ENCODE results near the gene STIM2. TPM values are rescaled to one million over a fixed set of nuclear protein-coding genes. Genes with fewer than 3 reads are reported as not detected.
A peak's percentile ranks its signal among the peaks of the same experiment; 100 is the strongest.

Gene STIM2
- total and polyA plus RNA-seq, 2 of the 4 experiments (the other 2 are of a cell fraction) = 16.1 to 27.6 TPM

GRCh38 chr4:26964512-26964911, 103.9 kb downstream of the STIM2 start:
- Histone ChIP-seq H3K4me3 (ENCODE audit: insufficient read depth, low read depth, low read length) (no peak overlapping the region), H4K8ac (ENCODE audit: low read depth in 2 of 2, low read length in 2 of 2) (no peak overlapping the region), H3K56ac (ENCODE audit: extremely low read depth, insufficient read depth, low read length) (no peak overlapping the region), H2AFZ (replicated peaks; ENCODE audit: low read length, poor library complexity) (no peak overlapping the region), H4K91ac (ENCODE audit: insufficient read depth, low read depth, low read length) (no peak overlapping the region), H3K4ac (ENCODE audit: low read depth, low read length) (no peak overlapping the region), H3K18ac (ENCODE audit: low read depth, low read length) (no peak overlapping the region), H3K36me3 (ENCODE audit: control insufficient read depth, insufficient read depth, low read length) (no peaks in the 10 kb centered on the region), H3K23ac (ENCODE audit: low read depth, low read length) (no peak overlapping the region), H3K9me1 (ENCODE audit: insufficient read depth, low read length) (peaks cover 3% of the 10 kb centered on the region; the same call in 1 of the 2 replicates), H4K5ac (ENCODE audit: low read depth, low read length) (no peak overlapping the region), H3K4me1 (ENCODE audit: control insufficient read depth, insufficient read depth, low read length) (peaks cover 4% of the 10 kb centered on the region; the same call in 1 of the 2 replicates), H3K27me3 (ENCODE audit: control insufficient read depth, insufficient read depth, low read length) (no peaks in the 10 kb centered on the region), H3K14ac (replicated peaks; ENCODE audit: low read depth, low read length) (no peak overlapping the region), H3K4me2 (ENCODE audit: low read depth, low read length) (no peak overlapping the region), H3K9ac (ENCODE audit: low read depth, low read length) (no peak overlapping the region), H3K27ac (ENCODE audit: insufficient read depth, low read length) (no peak overlapping the region), H3K9me3 (ENCODE audit: control insufficient read depth, insufficient read depth, low read length) (no peaks in the 10 kb centered on the region), H4K20me1 (ENCODE audit: insufficient read depth, low read length) (no peaks in the 10 kb centered on the region; the same call in 1 of the 2 replicates), H2AK5ac (ENCODE audit: low read depth, low read length) (no peak overlapping the region), H2BK15ac (ENCODE audit: low read depth, low read length) (no peak overlapping the region), H2BK120ac (ENCODE audit: low read depth, low read length) (no peak overlapping the region), H2BK5ac (ENCODE audit: low read depth, low read length, poor library complexity, severe bottlenecking) (no peak overlapping the region), H2BK20ac (ENCODE audit: low read depth, low read length) (no peak overlapping the region), H3K79me1 (ENCODE audit: low read depth in 1 of 2, low read length in 2 of 2) (no peaks in the 10 kb centered on the region; a peak in 1 of 4 replicates), H2AK9ac (replicated peaks; ENCODE audit: low read depth, low read length, poor library complexity) (no peak overlapping the region)
- dilution Hi-C loops (cut with HindIII; ENCODE audit: low sequenced_read_pairs, unreplicated experiment) (no loop called here), intact Hi-C loops (cut with micrococcal nuclease) (no loop called here), in situ Hi-C loops (cut with MboI; ENCODE audit: low sequenced_read_pairs) (no loop called here)
- TF ChIP-seq CHD1 (IDR thresholded peaks at IDR 0.05; ENCODE audit: low read depth, low read length) (no peak), RCOR1 (IDR thresholded peaks at IDR 0.05; ENCODE audit: insufficient replicate concordance, low read length) (no peak), BHLHE40 (IDR thresholded peaks at IDR 0.05; ENCODE audit: low read depth, low read length) (no peak), FOS (IDR thresholded peaks at IDR 0.05; ENCODE audit: low read depth, low read length) (no peak), POLR2A (IDR thresholded peaks at IDR 0.05; ENCODE audit: low read depth, low read length) (no peak), MXI1 (IDR thresholded peaks at IDR 0.05; ENCODE audit: borderline replicate concordance, low read depth, low read length) (no peak)
- BruUV-seq (replicated peaks) = no TSS peak
- peak; percentile 62 for ATAC-seq (ENCODE audit: low read depth)
- DNase-seq = no peak
- WGBS, 2 experiments (ENCODE audit: extremely low coverage in 2 of 2, insufficient read length in 1 of 2) = no CpG with 5 or more reads among the region's 1 CpG
- ChIA-PET CTCF (no interaction called here), POLR2A (ENCODE audit: unreplicated experiment) (no interaction called here)
